Tibial artery (tissue), 4 donors: Measurements from ENCODE around the gene SYTL5.

Experiments used
- DNase-seq, 2 donors: peaks; one replicate each; pipeline ENCODE4 v3.0.0-alpha.2; 2019
- H3K27ac ChIP-seq, 2 donors: fragments of 200-600 bp; sonication (generic) in 1 of 2; 1 replicate in 1 of 2; 2 replicates in 1 of 2; pipeline ENCODE4 v1.5.1; 2018 to 2019; ENCODE audit warnings: mild to moderate bottlenecking in 1 of 2
- H3K27me3 ChIP-seq, 2 donors: fragments of 200-600 bp; sonication (generic) in 1 of 2; one replicate each; pipeline versions ENCODE4 v1.5.1 to v1.6.0; 2016 to 2019
- H3K36me3 ChIP-seq, 3 donors: fragments of 200-600 bp; sonication (generic) in 2 of 3; one replicate each; pipeline ENCODE4 v1.5.1; 2016 to 2019; ENCODE audit warnings: mild to moderate bottlenecking in 2 of 3
- H3K4me1 ChIP-seq, 4 donors: fragments of 200-600 bp; sonication (generic) in 2 of 4; 1 replicate in 3 of 4; 2 replicates in 1 of 4; pipeline ENCODE4 v1.5.1; 2016 to 2019
- H3K4me3 ChIP-seq, 2 donors: fragments of 200-600 bp; sonication (generic) in 1 of 2; 1 replicate in 1 of 2; 2 replicates in 1 of 2; pipeline ENCODE4 v1.5.1; 2018 to 2019; ENCODE audit warnings: mild to moderate bottlenecking in 2 of 2
- H3K9me3 ChIP-seq, 3 donors: fragments of 200-600 bp; sonication (generic) in 1 of 3; one replicate each; pipeline ENCODE4 v1.5.1; 2016 to 2019
- CTCF ChIP-seq, 2 experiments: fragments of 200-600 bp in 1 of 2; fragments of 450-650 bp in 1 of 2; IDR thresholded peaks; one replicate each; pipeline ENCODE4 v1.5.1; 2017 to 2019; ENCODE audit warnings: antibody characterized with exemption in 2 of 2, mild to moderate bottlenecking in 1 of 2, moderate library complexity in 1 of 2
- intact Hi-C: fragments of 100-400 bp; cut with DNase I; formaldehyde crosslinking; loops from one replicate; pipeline ENCODE4 v1.15.0; 2023; ENCODE audit warnings: low total_unique reads

The SYTL5 gene

GRCh38 chrX:38028300-38028699 lies 21.9 kb downstream of the SYTL5 start:
- no peak overlapping the region for H3K27ac ChIP-seq
- no peaks in the 10 kb centered on the region for H3K4me1 ChIP-seq
- H3K4me3 ChIP-seq: no peak overlapping the region
- no peak for DNase-seq
- no peaks in the 10 kb centered on the region for H3K9me3 ChIP-seq
- intact Hi-C loops: no loop called here
- TF ChIP-seq CTCF (IDR thresholded peaks at IDR 0.05): no peak
- no peaks in the 10 kb centered on the region for H3K27me3 ChIP-seq
- no peaks in the 10 kb centered on the region for H3K36me3 ChIP-seq

GRCh38 chrX:38036466-38036865 lies 30.1 kb downstream of the SYTL5 start:
- intact Hi-C loops: no loop called here
- Histone ChIP-seq H3K36me3 (no peaks in the 10 kb centered on the region), H3K4me1 (no peaks in the 10 kb centered on the region), H3K4me3 (no peak overlapping the region), H3K27me3 (no peaks in the 10 kb centered on the region), H3K27ac (no peak overlapping the region), H3K9me3 (no peaks in the 10 kb centered on the region)
- no peak for TF ChIP-seq CTCF (IDR thresholded peaks at IDR 0.05)
- no peak for DNase-seq

GRCh38 chrX:38038501-38038900 lies 32.1 kb downstream of the SYTL5 start:
- Histone ChIP-seq H3K9me3 (no peaks in the 10 kb centered on the region), H3K4me3 (no peak overlapping the region), H3K27me3 (no peaks in the 10 kb centered on the region), H3K4me1 (no peaks in the 10 kb centered on the region), H3K36me3 (no peaks in the 10 kb centered on the region), H3K27ac (no peak overlapping the region)
- no peak for TF ChIP-seq CTCF (IDR thresholded peaks at IDR 0.05)
- DNase-seq: no peak
- intact Hi-C loops: no loop called here

GRCh38 chrX:38041237-38041636 lies 34.9 kb downstream of the SYTL5 start:
- Histone ChIP-seq H3K27me3 (no peaks in the 10 kb centered on the region), H3K27ac (no peak overlapping the region), H3K4me3 (no peak overlapping the region), H3K4me1 (no peaks in the 10 kb centered on the region), H3K36me3 (no peaks in the 10 kb centered on the region), H3K9me3 (no peaks in the 10 kb centered on the region)
- intact Hi-C loops: no loop called here
- TF ChIP-seq CTCF (IDR thresholded peaks at IDR 0.05): no peak
- DNase-seq: no peak

GRCh38 chrX:38044701-38045100 lies 38.3 kb downstream of the SYTL5 start:
- H3K27ac ChIP-seq: no peak overlapping the region
- no peak overlapping the region for H3K4me3 ChIP-seq
- intact Hi-C loops: no loop called here
- no peaks in the 10 kb centered on the region for H3K27me3 ChIP-seq
- no peaks in the 10 kb centered on the region for H3K4me1 ChIP-seq
- TF ChIP-seq CTCF (IDR thresholded peaks at IDR 0.05): no peak
- peaks cover 0 to 6% (median 5%) of the 10 kb centered on the region in 3 donors for H3K9me3 ChIP-seq
- no peak for DNase-seq
- no peaks in the 10 kb centered on the region for H3K36me3 ChIP-seq

GRCh38 chrX:38045538-38046096 lies 39.3 kb downstream of the SYTL5 start:
- DNase-seq: no peak
- Histone ChIP-seq H3K9me3 (peaks cover 0 to 6% (median 5%) of the 10 kb centered on the region in 3 donors), H3K27ac (no peak overlapping the region), H3K36me3 (no peaks in the 10 kb centered on the region), H3K4me1 (no peaks in the 10 kb centered on the region), H3K27me3 (no peaks in the 10 kb centered on the region), H3K4me3 (no peak overlapping the region)
- TF ChIP-seq CTCF (IDR thresholded peaks at IDR 0.05): no peak
- intact Hi-C loops: no loop called here
